Heart left ventricle (tissue), 16 donors: Measurements from ENCODE around the gene LOXHD1. TPM values are rescaled to one million over a fixed set of nuclear protein-coding genes. Genes with fewer than 3 reads are reported as not detected.

Experiments used
- ATAC-seq, 4 donors: fragments of 200-7000 bp; cut with Tn5 transposase; one replicate each; pipeline ENCODE4 v1.9.1; 2020 to 2022; ENCODE audit warnings: moderate library complexity in 4 of 4, mild to moderate bottlenecking in 3 of 4, moderate number of reproducible peaks in 1 of 4
- DNase-seq, 5 donors: peaks; one replicate each; pipeline ENCODE4 v3.0.0-alpha.2; 2020
- H3K27ac ChIP-seq, 12 donors: fragments of 200-600 bp; sonication (generic) in 4 of 12; one replicate each; pipeline versions ENCODE4 v1.5.0 to v1.8.0; 2016 to 2022; ENCODE audit warnings: mild to moderate bottlenecking in 2 of 12
- H3K27me3 ChIP-seq, 9 donors: fragments of 200-600 bp; sonication (generic) in 2 of 9; one replicate each; pipeline versions ENCODE4 v1.5.1 to v1.8.0; 2016 to 2022; ENCODE audit warnings: mild to moderate bottlenecking in 3 of 9
- H3K36me3 ChIP-seq, 9 donors: fragments of 200-600 bp; sonication (generic) in 2 of 9; one replicate each; pipeline versions ENCODE4 v1.5.0 to v1.8.0; 2018 to 2022; ENCODE audit warnings: mild to moderate bottlenecking in 2 of 9
- H3K4me1 ChIP-seq, 12 donors: fragments of 200-600 bp; sonication (generic) in 4 of 12; one replicate each; pipeline versions ENCODE4 v1.5.0 to v1.8.0; 2016 to 2022; ENCODE audit warnings: mild to moderate bottlenecking in 3 of 12
- H3K4me3 ChIP-seq, 12 donors: fragments of 200-600 bp; sonication (generic) in 4 of 12; one replicate each; pipeline versions ENCODE4 v1.5.0 to v1.8.0; 2017 to 2022; ENCODE audit warnings: mild to moderate bottlenecking in 9 of 12, moderate library complexity in 4 of 12
- H3K9me3 ChIP-seq, 12 donors: fragments of 200-600 bp; sonication (generic) in 4 of 12; one replicate each; pipeline versions ENCODE4 v1.5.0 to v1.8.0; 2016 to 2022; ENCODE audit warnings: mild to moderate bottlenecking in 1 of 12
- CTCF ChIP-seq, 12 donors: fragments of 200-600 bp; sonication (generic) in 4 of 12; IDR thresholded peaks; one replicate each; pipeline versions ENCODE4 v1.5.0 to v1.8.0; 2018 to 2022; ENCODE audit warnings: antibody characterized with exemption in 12 of 12, mild to moderate bottlenecking in 5 of 12
- POLR2A ChIP-seq, 2 donors: fragments of 450-650 bp; IDR thresholded peaks; one replicate each; pipeline ENCODE4 v1.6.1; 2017; ENCODE audit warnings: antibody characterized with exemption in 2 of 2, mild to moderate bottlenecking in 2 of 2, moderate library complexity in 2 of 2
- WGBS, 4 donors: extraction: QIAGEN DNeasy Blood & Tissue Kit in 2 of 4; methylation state at CpG; one replicate each; pipeline versions ENCODE4 v1.1.5 to v1.1.7; 2013 to 2018; 5-methylcytosine and 5-hydroxymethylcytosine counted together
- intact Hi-C, 10 donors: fragments of 100-400 bp; cut with DNase I; formaldehyde crosslinking; loops; one replicate each; pipeline versions ENCODE4 v1.11.1 to v1.14.2; 2022
- polyA plus RNA-seq, 2 donors: library from polyadenylated mRNA; stranded (reverse); fragments of 200-250 nt; gene quantifications; one replicate each; pipeline ENCODE4 v1.2.3, GENCODE V29; 2013
- total RNA-seq, 9 donors: library from RNA; depleted of rRNA in 2 of 9; stranded (reverse); fragments of >200 nt in 2 of 9; fragmentation: NEBNext Ultra II Directional in 3 of 9; extraction: Animal tissue kit (Norgen Biotek cat#: 25700) in 3 of 9; gene quantifications; one replicate each; pipeline versions ENCODE4 v1.1.0 to v1.2.4, GENCODE V29; 2016 to 2023
- donor health status: ischemic (EF 13 %, LVEDD 7.1; RV severe dilation, severe dysfunction).
- donor health status: healthy with polysubstance abuse.
- donor health status: DM: no; HTN: yes; CAD: no.
- donor health status: DM: no; HTN: no; CAD: no.
- donor health status: ischemic (EF 25% LVEDD 6.9; RV normal size, moderate dysfunction).
- donor health status: ischemic (EF 25% LVEDD 5.7; RV mildly dilated, moderate dysfunction).
- donor health status: healthy.
- donor health status: DM: yes; HTN: yes; CAD: no.
- donor health status: ischemic (EF 35%, LVEDD 5.7; RV mildly dilated, moderate dysfunction).
- donor health status: nonischemic (EF 11% LVEDD 7.7; RV severe dilation, severe dysfunction).
- donor health status: DM: yes; HTN: yes; CAD: no.
- donor health status: PGD.
- donor health status: ischemic (EF 29% LVEDD 5.4; RV normal size, mild dysfunction).
- donor health status: nonischemic (EF 23%, LVEDD 6.1; RV moderate dilation, normal function).

LOXHD1 gene
- total and polyA plus RNA-seq, 11 donors, result 0.19 to 1.9 (median 0.54) TPM

GRCh38 chr18:46587600-46587999 is 69.4 kb downstream of the LOXHD1 start:
- Histone ChIP-seq H3K4me1 (peaks cover 0 to 18% (median 1%) of the 10 kb centered on the region in 12 donors), H3K9me3 (no peaks in the 10 kb centered on the region), H3K4me3 (no peak overlapping the region), H3K27ac (no peak overlapping the region), H3K27me3 (no peaks in the 10 kb centered on the region), H3K36me3 (no peaks in the 10 kb centered on the region)
- DNase-seq, result no peak
- intact Hi-C loops, result no loop called here
- TF ChIP-seq POLR2A (IDR thresholded peaks at IDR 0.05), result no peak
- no peak for TF ChIP-seq CTCF (IDR thresholded peaks at IDR 0.05)
- 30 to 48% (median 38%) methylated on average over 3 of the region's 3 CpGs for WGBS, 4 donors
- ATAC-seq, result no peak

- intact Hi-C loops, result loop anchor here in 1 of 10 donors (2.0 kb wide), 1 partner anchor 29 kb away; no protein-coding TSS in a partner anchor
- Histone ChIP-seq H3K4me1 (peaks cover 0 to 6% (median 0%) of the 10 kb centered on the region in 12 donors), H3K27ac (no peak overlapping the region), H3K9me3 (peaks cover 0 to 23% (median 10%) of the 10 kb centered on the region in 12 donors), H3K36me3 (no peaks in the 10 kb centered on the region), H3K27me3 (no peaks in the 10 kb centered on the region), H3K4me3 (no peak overlapping the region)
- no peak for DNase-seq
- ATAC-seq, result no peak
- 86 to 92% (median 89%) methylated on average over 3 of the region's 3 CpGs for whole genome bisulfite sequencing, 4 donors
- no peak for TF ChIP-seq POLR2A (IDR thresholded peaks at IDR 0.05)
- TF ChIP-seq CTCF (IDR thresholded peaks at IDR 0.05), result no peak
Observed at GRCh38 chr18:46583711-46584110, 73.3 kb downstream of the LOXHD1 start.

GRCh38 chr18:46581648-46582047 is 75.4 kb downstream of the LOXHD1 start:
- TF ChIP-seq CTCF (IDR thresholded peaks at IDR 0.05) (no peak), POLR2A (IDR thresholded peaks at IDR 0.05) (no peak)
- intact Hi-C loops, result loop anchor here in 1 of 10 donors (2.0 kb wide), 1 partner anchor 31 kb away; no protein-coding TSS in a partner anchor
- no peaks in the 10 kb centered on the region for H3K27me3 ChIP-seq

GRCh38 chr18:46578987-46579386 is 78.0 kb downstream of the LOXHD1 start:
- WGBS, 4 donors, result 95 to 97% (median 96%) methylated on average over 2 of the region's 2 CpGs
- TF ChIP-seq CTCF (IDR thresholded peaks at IDR 0.05) (no peak), POLR2A (IDR thresholded peaks at IDR 0.05) (no peak)
- intact Hi-C loops, result no loop called here
- no peak overlapping the region for H3K4me3 ChIP-seq
- ATAC-seq (no peak), DNase-seq (no peak)
- no peak overlapping the region for H3K27ac ChIP-seq
- H3K9me3 ChIP-seq, result peaks cover 0 to 23% (median 10%) of the 10 kb centered on the region in 12 donors
- H3K4me1 ChIP-seq, result no peaks in the 10 kb centered on the region
- no peaks in the 10 kb centered on the region for H3K36me3 ChIP-seq
- no peaks in the 10 kb centered on the region for H3K27me3 ChIP-seq

More at GRCh38 chr18:46581648-46582047, 75.4 kb downstream of the LOXHD1 start:
- Histone ChIP-seq H3K9me3 (peaks cover 0 to 23% (median 10%) of the 10 kb centered on the region in 12 donors), H3K36me3 (no peaks in the 10 kb centered on the region), H3K4me3 (no peak overlapping the region), H3K27ac (no peak overlapping the region), H3K4me1 (no peaks in the 10 kb centered on the region)
- ATAC-seq (no peak), DNase-seq (no peak)
